ENCODE results near the gene TYROBP. TPM values are rescaled to one million over a fixed set of nuclear protein-coding genes. Genes with fewer than 3 reads are reported as not detected.

TYROBP gene
- total and polyA plus RNA-seq, 8 donors = 12.3 to 407 (median 14.1) TPM

- H3K36me3 ChIP-seq = peaks cover 0 to 93% of the 10 kb centered on the region in 2 donors
- H3K4me1 ChIP-seq = peaks cover 0 to under 1% of the 10 kb centered on the region in 2 donors
- no peak overlapping the region for H3K27ac ChIP-seq
- no peak for DNase-seq
- H3K27me3 ChIP-seq = no peaks in the 10 kb centered on the region
- no peaks in the 10 kb centered on the region for H3K9me3 ChIP-seq
- TF ChIP-seq CTCF (IDR thresholded peaks at IDR 0.05) = no peak
- ATAC-seq = no peak
- intact Hi-C loops (cut with DNase I) = no loop called here
- H3K4me3 ChIP-seq = no peak overlapping the region
Observed at GRCh38 chr19:35890113-35890650, 17.9 kb downstream of the TYROBP start.

- Histone ChIP-seq H3K4me3 (no peak overlapping the region), H3K27ac (no peak overlapping the region), H3K4me1 (no peaks in the 10 kb centered on the region), H3K27me3 (no peaks in the 10 kb centered on the region), H3K9me3 (no peaks in the 10 kb centered on the region), H3K36me3 (peaks cover 0 to 86% of the 10 kb centered on the region in 2 donors)
- ATAC-seq = no peak
- no peak for DNase-seq
- no peak for TF ChIP-seq CTCF (IDR thresholded peaks at IDR 0.05)
- intact Hi-C loops (cut with DNase I) = no loop called here
Observed at GRCh38 chr19:35889370-35890112, 18.6 kb downstream of the TYROBP start.

- Histone ChIP-seq H3K27ac (no peak overlapping the region), H3K36me3 (peaks cover 0 to 75% of the 10 kb centered on the region in 2 donors), H3K4me1 (no peaks in the 10 kb centered on the region), H3K9me3 (no peaks in the 10 kb centered on the region), H3K27me3 (no peaks in the 10 kb centered on the region), H3K4me3 (no peak overlapping the region)
- intact Hi-C loops (cut with DNase I) = no loop called here
- no peak for TF ChIP-seq CTCF (IDR thresholded peaks at IDR 0.05)
- ATAC-seq = no peak
- no peak for DNase-seq
Observed at GRCh38 chr19:35888398-35888797, 19.7 kb downstream of the TYROBP start.

GRCh38 chr19:35887197-35887596 is 20.9 kb downstream of the TYROBP start:
- intact Hi-C loops (cut with DNase I) = no loop called here
- Histone ChIP-seq H3K27ac (no peak overlapping the region), H3K36me3 (peaks cover 0 to 63% of the 10 kb centered on the region in 2 donors), H3K27me3 (no peaks in the 10 kb centered on the region), H3K9me3 (no peaks in the 10 kb centered on the region), H3K4me3 (no peak overlapping the region), H3K4me1 (no peaks in the 10 kb centered on the region)
- no peak for ATAC-seq
- TF ChIP-seq CTCF (IDR thresholded peaks at IDR 0.05) = no peak
- no peak for DNase-seq

GRCh38 chr19:35885904-35886303 is 22.2 kb downstream of the TYROBP start:
- intact Hi-C loops (cut with DNase I) = no loop called here
- Histone ChIP-seq H3K4me3 (no peak overlapping the region), H3K36me3 (peaks cover 0 to 50% of the 10 kb centered on the region in 2 donors), H3K4me1 (no peaks in the 10 kb centered on the region), H3K27me3 (no peaks in the 10 kb centered on the region), H3K27ac (no peak overlapping the region), H3K9me3 (no peaks in the 10 kb centered on the region)
- TF ChIP-seq CTCF (IDR thresholded peaks at IDR 0.05) = no peak
- ATAC-seq (no peak), DNase-seq (no peak)
